Measurements from ENCODE around the gene SYTL5.

SYTL5 gene

GRCh38 chrX:38127961-38128360, 121.6 kb downstream of the SYTL5 start:
- DNase-seq = no peak
- intact Hi-C loops (cut with DNase I) = no loop called here

GRCh38 chrX:38129366-38129765, 123.0 kb downstream of the SYTL5 start:
- intact Hi-C loops (cut with DNase I) = no loop called here
- no peak for DNase-seq

GRCh38 chrX:38138157-38138891, 132.0 kb downstream of the SYTL5 start:
- intact Hi-C loops (cut with DNase I) = no loop called here

GRCh38 chrX:38138900-38139299, 132.5 kb downstream of the SYTL5 start:
- intact Hi-C loops (cut with DNase I) = no loop called here
- no peak for DNase-seq

More at GRCh38 chrX:38138157-38138891, 132.0 kb downstream of the SYTL5 start:
- DNase-seq = no peak

- intact Hi-C loops (cut with DNase I) = no loop called here
- no peak for DNase-seq
Measured at GRCh38 chrX:38142610-38143009, 136.3 kb downstream of the SYTL5 start.

- intact Hi-C loops (cut with DNase I) = no loop called here
- no peak for DNase-seq
Measured at GRCh38 chrX:38149016-38149415, 142.7 kb downstream of the SYTL5 start.

GRCh38 chrX:38150993-38151392, 144.6 kb downstream of the SYTL5 start:
- intact Hi-C loops (cut with DNase I) = no loop called here

GRCh38 chrX:38151441-38151840, 145.1 kb downstream of the SYTL5 start:
- intact Hi-C loops (cut with DNase I) = no loop called here
- DNase-seq = no peak

More at GRCh38 chrX:38150993-38151392, 144.6 kb downstream of the SYTL5 start:
- no peak for DNase-seq

- DNase-seq = no peak
- intact Hi-C loops (cut with DNase I) = no loop called here
Measured at GRCh38 chrX:38154340-38154739, 148.0 kb downstream of the SYTL5 start.

GRCh38 chrX:38154818-38155217, 148.5 kb downstream of the SYTL5 start:
- no peak for DNase-seq
- intact Hi-C loops (cut with DNase I) = no loop called here

- no peak for DNase-seq
- intact Hi-C loops (cut with DNase I) = no loop called here
Measured at GRCh38 chrX:38156838-38157237, 150.5 kb downstream of the SYTL5 start.

- intact Hi-C loops (cut with DNase I) = no loop called here
- DNase-seq = no peak
Measured at GRCh38 chrX:38163193-38163592, 156.8 kb downstream of the SYTL5 start.

GRCh38 chrX:38165023-38165422, 158.7 kb downstream of the SYTL5 start:
- no peak for DNase-seq
- intact Hi-C loops (cut with DNase I) = loop anchor here (5.0 kb wide), 2 partner anchors 238 to 418 kb away; no protein-coding TSS in a partner anchor

GRCh38 chrX:38166478-38167083, 160.2 kb downstream of the SYTL5 start:
- DNase-seq = no peak
- intact Hi-C loops (cut with DNase I) = loop anchor here (5.0 kb wide), 2 partner anchors 239 to 419 kb away; no protein-coding TSS in a partner anchor

- DNase-seq = no peak
- intact Hi-C loops (cut with DNase I) = no loop called here
Measured at GRCh38 chrX:38170556-38170955, 164.2 kb downstream of the SYTL5 start.

- intact Hi-C loops (cut with DNase I) = no loop called here
- no peak for DNase-seq
Measured at GRCh38 chrX:38172596-38172995, 166.2 kb downstream of the SYTL5 start.

- peak in 5 of 10 donors; percentile 7 to 88 (median 8) for DNase-seq
- intact Hi-C loops (cut with DNase I) = no loop called here
Measured at GRCh38 chrX:38175139-38175538, 168.8 kb downstream of the SYTL5 start.

- no peak for DNase-seq
- intact Hi-C loops (cut with DNase I) = no loop called here
Measured at GRCh38 chrX:38178396-38178795, 172.0 kb downstream of the SYTL5 start.
